8988T (cell line): ENCODE results near the gene IL17RC.
"Not testable (repeated sequence)": the region's sequence is repeated elsewhere in the genome, so short reads cannot be mapped to it uniquely, and the experiment has no call there.

Experiments used
- DNase-seq: peaks from one replicate; pipeline ENCODE4 v3.0.0; 2011

The IL17RC gene

DNA sequence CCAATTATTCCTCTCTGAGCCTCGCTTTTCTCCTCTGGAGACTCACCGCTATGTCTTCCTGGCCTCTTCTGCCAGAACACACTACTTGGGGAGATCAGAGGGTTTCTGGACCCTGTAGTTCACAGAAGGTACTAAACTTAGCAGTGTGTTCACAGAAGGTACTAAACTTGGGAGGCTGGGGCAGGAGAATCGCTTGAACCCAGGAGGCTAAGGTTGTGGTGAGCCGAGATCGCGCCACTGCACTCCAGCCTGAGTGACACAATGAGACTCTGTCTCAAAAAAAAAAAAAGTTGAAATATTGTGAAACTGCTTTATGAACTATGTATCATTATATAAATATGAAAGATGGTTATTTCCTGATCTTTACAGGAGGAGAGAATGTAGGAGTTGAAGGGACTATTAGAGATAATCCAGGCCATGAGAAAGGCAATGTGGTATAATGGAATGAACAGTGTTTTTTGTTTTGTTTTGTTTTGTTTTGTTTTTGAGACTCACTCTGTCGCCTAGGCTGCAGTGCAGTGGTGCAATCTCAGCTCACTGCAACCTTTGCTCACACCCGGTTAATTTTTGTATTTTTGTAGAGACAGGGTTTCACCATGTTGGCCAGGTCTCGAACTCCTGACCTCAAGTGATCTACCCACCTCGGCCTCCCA is 20.0 kb upstream of the IL17RC start:
- DNase-seq = not testable (repeated sequence)

GRCh38 chr3:9897408-9898372 is 19.2 kb upstream of the IL17RC start:
- DNase-seq = no peak

DNA sequence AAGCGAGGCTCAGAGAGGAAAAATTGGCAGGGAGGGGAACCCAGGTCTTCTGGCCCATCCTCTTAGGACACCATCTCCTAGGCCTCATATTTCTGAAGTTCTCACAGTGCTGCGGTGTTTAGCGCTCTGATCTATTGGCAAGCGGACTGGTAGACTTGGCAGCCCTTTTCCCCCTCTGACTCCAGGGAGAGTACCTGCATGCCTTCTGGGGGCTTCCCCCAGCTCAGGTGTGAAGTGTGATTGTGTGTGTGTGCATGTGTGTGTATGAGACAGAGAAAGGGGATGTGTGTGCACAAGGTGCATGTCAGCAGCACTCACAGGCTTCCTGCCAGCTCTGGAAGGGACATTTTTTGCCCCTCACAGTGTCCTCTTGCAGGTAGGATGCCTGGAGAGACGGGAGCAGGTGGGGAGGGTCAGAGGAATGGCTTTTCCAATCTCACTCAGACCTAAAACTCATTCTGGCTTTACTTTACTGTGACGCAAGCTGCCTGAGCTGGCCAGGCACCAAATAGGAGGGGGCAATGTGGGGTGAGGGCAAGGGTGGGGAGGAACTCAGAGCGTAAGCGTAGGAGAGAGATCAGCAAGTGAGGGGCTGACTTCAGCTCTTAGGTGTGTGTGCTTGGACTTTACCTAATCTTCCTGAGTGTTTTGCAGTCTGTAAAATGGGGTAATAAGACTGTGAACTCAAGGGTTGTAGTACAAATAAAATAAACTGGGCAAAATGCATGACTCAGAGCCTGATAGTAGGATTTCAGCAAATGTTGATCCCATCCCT is 18.2 kb upstream of the IL17RC start:
- DNase-seq = no peak

DNA sequence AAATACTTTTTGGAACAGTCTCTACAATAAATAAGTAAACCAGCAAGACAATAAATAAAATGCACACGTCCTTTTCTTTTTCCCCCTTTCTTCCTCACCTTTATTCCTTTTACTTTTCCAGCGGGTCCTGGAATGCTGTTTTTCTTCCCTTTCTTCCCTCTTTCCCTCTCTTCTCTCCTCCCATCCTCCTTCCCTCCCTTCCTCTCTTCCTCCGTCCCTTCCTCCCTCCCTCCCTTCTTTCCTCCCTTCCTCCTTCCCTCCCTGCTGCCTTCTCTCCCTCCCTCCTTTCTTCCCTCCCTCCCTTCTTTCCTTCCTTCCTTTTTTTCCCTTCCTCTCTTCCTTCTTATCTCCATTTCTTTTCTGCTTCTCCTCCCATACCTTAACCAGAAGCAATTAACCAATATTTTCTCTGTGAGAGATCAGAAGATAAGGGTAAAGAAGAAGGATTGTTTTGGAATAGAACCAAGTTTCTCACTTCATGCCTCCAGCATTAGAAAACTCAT is 17.6 kb upstream of the IL17RC start:
- DNase-seq = no peak

DNA sequence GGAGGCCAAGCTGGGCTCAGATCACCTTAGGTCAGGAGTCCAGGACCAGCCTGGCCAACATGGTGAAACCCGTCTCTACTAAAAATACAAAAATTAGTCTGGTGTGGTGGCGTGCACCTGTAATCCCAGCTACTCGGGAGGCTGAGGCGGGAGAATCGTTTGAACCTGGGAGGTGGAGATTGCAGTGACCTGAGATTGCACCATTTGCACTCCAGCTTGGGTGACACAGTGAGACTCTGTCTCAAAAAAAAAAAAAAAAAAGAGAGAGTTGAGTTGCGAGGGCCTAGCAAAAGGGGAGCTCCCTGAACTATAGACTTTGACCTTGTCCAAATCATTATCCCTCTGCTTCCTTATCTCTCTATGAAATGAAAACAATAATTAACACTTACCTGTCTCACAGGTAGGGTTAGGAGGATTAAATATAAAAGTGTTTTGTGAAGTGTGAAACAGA is 15.9 kb upstream of the IL17RC start:
- not testable (repeated sequence) for DNase-seq

DNA sequence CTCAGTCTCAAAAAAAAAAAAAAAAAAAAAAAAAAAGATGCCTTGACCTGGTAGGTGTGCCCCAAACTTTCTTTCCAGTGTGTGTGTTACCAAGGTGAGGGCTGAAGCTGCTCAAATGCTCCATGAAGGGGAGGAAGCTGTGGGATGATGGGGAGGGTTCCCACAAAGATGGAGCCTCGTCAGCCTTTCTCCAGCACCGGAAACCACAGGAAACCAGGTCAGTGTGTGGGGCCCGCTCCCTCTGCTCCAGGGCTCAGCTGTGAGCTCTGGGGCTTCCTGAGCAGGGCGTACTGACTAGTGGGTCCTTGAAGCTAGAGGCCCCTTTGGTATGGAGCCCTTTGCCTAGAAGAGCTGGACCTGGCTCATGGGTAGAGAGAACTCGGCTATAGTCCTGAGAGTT is 14.9 kb upstream of the IL17RC start:
- no peak for DNase-seq

GRCh38 chr3:9902372-9903237 is 14.3 kb upstream of the IL17RC start, which contains the start of gene IL17RE:
TSS of gene IL17RE (plus strand) at chr3:9902848. CDS start at chr3:9902933, 85 bp downstream.
- no peak for DNase-seq

- no peak for DNase-seq
These were observed 13.7 kb upstream of the IL17RC start for GRCh38 chr3:9903238-9903624.

DNA sequence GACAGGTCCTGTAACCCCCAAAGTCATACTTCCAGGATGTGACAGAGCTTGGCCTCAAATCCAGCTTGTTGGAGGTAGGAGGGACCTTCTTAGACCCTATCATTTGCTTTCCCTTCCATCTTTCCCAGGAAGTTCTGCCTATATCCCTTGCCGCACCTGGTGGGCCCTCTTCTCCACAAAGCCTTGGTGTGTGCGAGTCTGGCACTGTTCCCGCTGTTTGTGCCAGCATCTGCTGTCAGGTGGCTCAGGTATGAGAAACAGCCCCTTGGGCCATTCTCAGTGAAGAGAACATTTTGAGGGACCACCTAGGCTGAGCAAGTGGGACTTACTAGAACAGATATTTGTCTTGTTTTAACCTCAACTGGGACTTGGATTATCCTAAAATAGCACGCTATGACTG is 13.0 kb upstream of the IL17RC start:
- DNase-seq = no peak

DNA sequence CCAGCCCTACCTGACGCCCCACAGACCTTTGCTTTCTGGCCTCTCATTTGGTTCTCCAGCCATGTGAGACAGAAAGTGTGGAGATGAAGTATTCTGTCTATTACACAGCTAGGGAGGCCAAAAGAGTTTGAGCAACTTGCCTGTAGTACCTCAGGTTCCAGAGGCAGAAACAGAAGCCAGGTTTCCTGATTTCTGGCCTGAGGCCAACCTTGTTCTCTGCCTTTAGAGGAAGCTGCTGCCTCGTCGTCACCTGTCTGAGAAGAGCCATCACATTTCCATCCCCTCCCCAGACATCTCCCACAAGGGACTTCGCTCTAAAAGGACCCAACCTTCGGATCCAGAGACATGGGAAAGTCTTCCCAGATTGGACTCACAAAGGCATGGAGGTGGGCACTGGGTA is 10.4 kb upstream of the IL17RC start:
- DNase-seq = no peak

DNA sequence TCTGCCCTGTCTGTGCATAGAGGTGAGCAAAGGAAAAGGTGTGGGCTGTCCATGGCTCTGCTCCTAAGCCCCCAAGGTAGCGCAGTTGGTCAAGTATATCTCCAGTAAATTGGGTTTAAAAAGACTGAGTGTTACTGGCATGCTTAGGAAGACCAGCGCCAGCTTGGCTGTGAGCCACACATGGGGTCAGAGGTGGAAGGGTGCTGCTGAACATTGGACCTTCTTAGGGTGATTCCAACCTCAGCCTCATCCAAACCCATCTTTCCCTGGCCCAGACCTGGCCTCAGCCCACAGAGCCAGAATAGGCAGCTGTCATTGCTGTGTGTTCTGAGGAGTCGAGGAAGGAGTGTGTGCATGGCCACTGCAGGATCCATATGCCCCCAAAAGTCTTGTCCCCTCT is 8.6 kb upstream of the IL17RC start:
- DNase-seq = no peak

DNA sequence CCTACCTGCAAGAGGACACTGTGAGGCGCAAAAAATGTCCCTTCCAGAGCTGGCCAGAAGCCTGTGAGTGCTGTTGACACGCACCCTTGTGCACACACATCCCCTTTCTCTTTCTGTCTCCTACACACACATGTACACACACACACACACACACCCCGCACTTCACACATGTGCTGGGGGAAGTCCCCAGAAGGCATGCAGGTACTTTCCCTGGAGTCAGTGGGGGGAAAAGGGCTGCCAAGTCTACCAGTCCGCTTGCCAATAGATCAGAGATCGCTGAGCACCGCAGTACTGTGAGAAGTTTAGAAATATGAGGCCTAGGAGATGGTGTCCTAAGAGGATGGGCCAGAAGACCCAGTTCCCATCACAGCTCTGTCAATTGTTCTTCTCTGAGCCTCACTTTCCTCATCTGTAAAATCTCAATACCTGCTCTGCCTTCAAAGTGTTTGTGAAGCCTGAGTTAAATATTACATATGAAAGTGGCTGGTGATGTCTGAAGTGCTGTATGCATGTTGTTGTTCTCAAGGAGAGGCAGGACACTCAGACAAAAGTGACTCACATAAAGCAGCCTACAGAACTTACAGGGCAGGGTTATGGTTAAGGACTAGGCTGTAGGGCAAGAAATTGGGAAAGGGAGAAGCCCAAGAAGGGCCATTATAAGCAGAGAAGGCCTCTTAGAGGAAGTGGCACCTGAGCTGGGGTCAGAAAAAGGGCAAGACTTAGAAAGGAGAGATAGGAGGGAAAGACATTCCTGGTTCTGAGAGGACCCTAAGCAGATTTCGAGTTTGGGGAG is 7.5 kb upstream of the IL17RC start:
- DNase-seq = no peak

DNA sequence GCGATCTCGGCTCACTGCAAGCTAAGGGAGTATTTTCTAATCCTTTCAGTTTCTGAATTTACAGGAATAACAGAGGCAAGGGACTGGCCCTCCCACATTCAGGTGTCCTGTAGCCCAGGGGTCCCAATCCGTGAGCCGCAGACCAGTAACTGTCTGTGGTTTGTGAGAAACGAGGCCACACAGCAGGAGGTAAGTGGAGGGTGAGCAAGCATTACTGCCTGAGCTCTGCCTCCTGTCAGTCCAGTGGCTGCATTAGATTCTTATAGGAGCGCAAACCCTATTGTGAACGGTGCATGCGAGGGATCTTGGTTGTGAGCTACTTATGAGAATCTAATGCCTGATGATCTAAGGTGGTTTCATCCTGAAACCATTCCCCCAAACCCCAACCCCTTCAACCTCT is 5.0 kb upstream of the IL17RC start:
- no peak for DNase-seq

GRCh38 chr3:9912294-9912935 is 4.5 kb upstream of the IL17RC start:
- no peak for DNase-seq

- DNase-seq = no peak
These were observed 3.3 kb upstream of the IL17RC start for GRCh38 chr3:9913601-9914000.

GRCh38 chr3:9914011-9914410 is 2.9 kb upstream of the IL17RC start:
- no peak for DNase-seq

GRCh38 chr3:9914559-9915253 is 2.2 kb upstream of the IL17RC start:
- DNase-seq = no peak

DNA sequence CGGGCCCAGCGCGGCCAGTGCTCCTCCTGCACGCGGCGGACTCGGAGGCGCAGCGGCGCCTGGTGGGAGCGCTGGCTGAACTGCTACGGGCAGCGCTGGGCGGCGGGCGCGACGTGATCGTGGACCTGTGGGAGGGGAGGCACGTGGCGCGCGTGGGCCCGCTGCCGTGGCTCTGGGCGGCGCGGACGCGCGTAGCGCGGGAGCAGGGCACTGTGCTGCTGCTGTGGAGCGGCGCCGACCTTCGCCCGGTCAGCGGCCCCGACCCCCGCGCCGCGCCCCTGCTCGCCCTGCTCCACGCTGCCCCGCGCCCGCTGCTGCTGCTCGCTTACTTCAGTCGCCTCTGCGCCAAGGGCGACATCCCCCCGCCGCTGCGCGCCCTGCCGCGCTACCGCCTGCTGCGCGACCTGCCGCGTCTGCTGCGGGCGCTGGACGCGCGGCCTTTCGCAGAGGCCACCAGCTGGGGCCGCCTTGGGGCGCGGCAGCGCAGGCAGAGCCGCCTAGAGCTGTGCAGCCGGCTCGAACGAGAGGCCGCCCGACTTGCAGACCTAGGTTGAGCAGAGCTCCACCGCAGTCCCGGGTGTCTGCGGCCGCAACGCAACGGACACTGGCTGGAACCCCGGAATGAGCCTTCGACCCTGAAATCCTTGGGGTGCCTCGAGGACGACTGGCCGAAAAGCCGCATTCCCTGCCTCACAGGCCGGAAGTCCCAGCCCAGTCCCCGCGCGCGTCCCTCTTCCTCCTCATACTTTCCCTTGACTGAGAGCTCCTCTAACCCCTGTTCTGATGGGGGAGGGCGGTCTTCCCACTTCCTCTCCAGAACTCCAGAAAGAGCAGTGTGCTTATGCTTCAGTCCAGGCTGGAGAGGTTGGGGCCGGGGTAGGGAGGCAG is 1.4 kb upstream of the IL17RC start:
- no peak for DNase-seq

- no peak for DNase-seq
These were observed 558 bp upstream of the IL17RC start for GRCh38 chr3:9916346-9916733.
